GM12891 (cell line): Measurements from ENCODE around the gene GRAP.
"Not testable (repeated sequence)": the region's sequence is repeated elsewhere in the genome, so short reads cannot be mapped to it uniquely, and the experiment has no call there.

Experiments used
- POLR2A ChIP-seq: IDR thresholded peaks from 2 replicates; pipeline ENCODE4 v1.6.1; 2011; ENCODE audit warnings: low read depth, low read length, control low read depth
- POLR2AphosphoS5 ChIP-seq: IDR thresholded peaks from 2 replicates; pipeline ENCODE4 v1.6.1; 2011; ENCODE audit warnings: low read depth, low read length, control low read depth
- TAF1 ChIP-seq: IDR thresholded peaks from 2 replicates; pipeline ENCODE4 v1.6.1; 2011; ENCODE audit warnings: low read depth, low read length, control low read depth

- TF ChIP-seq TAF1, POLR2A, POLR2AphosphoS5: not testable (repeated sequence)
These were observed 16.1 kb upstream of the GRAP start for GRCh38 chr17:19062718-19063325.
